GM21360 (cell line): Measurements from ENCODE around the gene EPHB1.

Source experiments
- ATAC-seq: cut with Tn5 transposase; IDR thresholded peaks from one replicate; pipeline ENCODE4 v1.9.1; 2021; ENCODE audit warnings: mild to moderate bottlenecking, moderate library complexity; ENCODE audit not compliant: unreplicated experiment

EPHB1 gene

GRCh38 chr3:135267487-135267886 is 472.4 kb downstream of the EPHB1 start:
- ATAC-seq, result no peak

GRCh38 chr3:135268941-135269532 is 474.0 kb downstream of the EPHB1 start:
- no peak for ATAC-seq

- no peak for ATAC-seq
These were observed 476.3 kb downstream of the EPHB1 start for GRCh38 chr3:135271177-135272025.

GRCh38 chr3:135272026-135272669 is 477.1 kb downstream of the EPHB1 start:
- ATAC-seq, result no peak

GRCh38 chr3:135292162-135292561 is 497.1 kb downstream of the EPHB1 start:
- no peak for ATAC-seq

GRCh38 chr3:135301670-135302069 is 506.6 kb downstream of the EPHB1 start:
- no peak for ATAC-seq

GRCh38 chr3:135304378-135304777 is 509.3 kb downstream of the EPHB1 start:
- ATAC-seq, result no peak
